DND-41 (cell line): ENCODE results near the gene MTA1.

Experiments
- ATAC-seq: fragments of 200-7000 bp; cut with Tn5 transposase; 3 replicates; pipeline ENCODE4 v1.9.1; 2021; ENCODE audit warnings: low read depth; ENCODE audit not compliant: insufficient read depth
- DNase-seq: peaks from one replicate; pipeline ENCODE4 v3.0.0-alpha.2; 2020
- H2AFZ ChIP-seq: 2 replicates; pipeline ENCODE4 v1.6.0; 2012; ENCODE audit warnings: low read depth, low read length
- H3K27ac ChIP-seq: 2 replicates; pipeline ENCODE4 v1.5.1; 2012; ENCODE audit warnings: low read length, inconsistent platforms
- H3K27me3 ChIP-seq: fragments of 200-600 bp; sonication (generic); 2 replicates; pipeline ENCODE4 v1.6.0; 2012; ENCODE audit warnings: low read length, mild to moderate bottlenecking, inconsistent platforms; ENCODE audit not compliant: insufficient read depth, poor library complexity
- H3K36me3 ChIP-seq: 2 replicates; pipeline ENCODE4 v1.5.1; 2012; ENCODE audit warnings: low read length, inconsistent platforms; ENCODE audit not compliant: insufficient read depth
- H3K4me1 ChIP-seq: 2 replicates; pipeline ENCODE4 v1.5.1; 2012; ENCODE audit warnings: mild to moderate bottlenecking, low read length; ENCODE audit not compliant: insufficient read depth
- H3K4me2 ChIP-seq: 2 replicates; pipeline ENCODE4 v1.6.0; 2012; ENCODE audit warnings: mild to moderate bottlenecking, moderate library complexity, low read length, inconsistent platforms; ENCODE audit not compliant: insufficient read depth
- H3K4me3 ChIP-seq, 2 experiments: fragments of 200-600 bp in 1 of 2; shearing (Covaris generic) in 1 of 2; 2 replicates each; pipeline ENCODE4 v1.5.1; 2012 to 2016; ENCODE audit warnings: inconsistent platforms in 2 of 2, low read length in 2 of 2, mild to moderate bottlenecking in 2 of 2, low read depth in 1 of 2, moderate library complexity in 1 of 2
- H3K79me2 ChIP-seq: 2 replicates; pipeline ENCODE4 v1.6.0; 2012; ENCODE audit warnings: low read length, inconsistent platforms; ENCODE audit not compliant: insufficient read depth
- H3K9ac ChIP-seq: 2 replicates; pipeline ENCODE4 v1.6.0; 2012; ENCODE audit warnings: low read depth, mild to moderate bottlenecking, inconsistent platforms, low read length, moderate library complexity
- H3K9me3 ChIP-seq: 2 replicates; pipeline ENCODE4 v1.5.1; 2012; ENCODE audit warnings: low read length, moderate library complexity, mild to moderate bottlenecking, inconsistent platforms; ENCODE audit not compliant: insufficient read depth, severe bottlenecking
- H4K20me1 ChIP-seq: 2 replicates; pipeline ENCODE4 v1.6.0; 2012; ENCODE audit warnings: low read length; ENCODE audit not compliant: insufficient read depth
- EZH2 ChIP-seq: IDR thresholded peaks from 3 replicates; pipeline ENCODE4 v1.6.1; 2012; ENCODE audit warnings: borderline replicate concordance, low read depth, mild to moderate bottlenecking, moderate library complexity, low read length, inconsistent platforms; ENCODE audit not compliant: severe bottlenecking
- TF ChIP-seq, protein P1 (sequence below): IDR thresholded peaks from 2 replicates; pipeline ENCODE4 v1.5.1; 2012; ENCODE audit warnings: borderline replicate concordance, low read length, moderate library complexity, mild to moderate bottlenecking; ENCODE audit not compliant: poor library complexity, severe bottlenecking; ENCODE audit errors: extremely low read depth

The MTA1 gene

GRCh38 chr14:105437723-105438500, 18.3 kb downstream of the MTA1 start:
- H3K4me3 ChIP-seq = no peak overlapping the region
- H3K4me1 ChIP-seq = no peaks in the 10 kb centered on the region
- DNase-seq = no peak
- peaks cover 88% of the 10 kb centered on the region for H4K20me1 ChIP-seq
- H3K9me3 ChIP-seq = no peaks in the 10 kb centered on the region
- no peak overlapping the region for H2AFZ ChIP-seq
- ATAC-seq = no peak
- H3K27ac ChIP-seq = no peak overlapping the region
- TF ChIP-seq EZH2 = no peak
- TF ChIP-seq, protein P1, sequence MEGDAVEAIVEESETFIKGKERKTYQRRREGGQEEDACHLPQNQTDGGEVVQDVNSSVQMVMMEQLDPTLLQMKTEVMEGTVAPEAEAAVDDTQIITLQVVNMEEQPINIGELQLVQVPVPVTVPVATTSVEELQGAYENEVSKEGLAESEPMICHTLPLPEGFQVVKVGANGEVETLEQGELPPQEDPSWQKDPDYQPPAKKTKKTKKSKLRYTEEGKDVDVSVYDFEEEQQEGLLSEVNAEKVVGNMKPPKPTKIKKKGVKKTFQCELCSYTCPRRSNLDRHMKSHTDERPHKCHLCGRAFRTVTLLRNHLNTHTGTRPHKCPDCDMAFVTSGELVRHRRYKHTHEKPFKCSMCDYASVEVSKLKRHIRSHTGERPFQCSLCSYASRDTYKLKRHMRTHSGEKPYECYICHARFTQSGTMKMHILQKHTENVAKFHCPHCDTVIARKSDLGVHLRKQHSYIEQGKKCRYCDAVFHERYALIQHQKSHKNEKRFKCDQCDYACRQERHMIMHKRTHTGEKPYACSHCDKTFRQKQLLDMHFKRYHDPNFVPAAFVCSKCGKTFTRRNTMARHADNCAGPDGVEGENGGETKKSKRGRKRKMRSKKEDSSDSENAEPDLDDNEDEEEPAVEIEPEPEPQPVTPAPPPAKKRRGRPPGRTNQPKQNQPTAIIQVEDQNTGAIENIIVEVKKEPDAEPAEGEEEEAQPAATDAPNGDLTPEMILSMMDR = no peak
- H3K9ac ChIP-seq = no peak overlapping the region
- no peak overlapping the region for H3K4me2 ChIP-seq
- H3K27me3 ChIP-seq = no peaks in the 10 kb centered on the region
- peaks cover 90% of the 10 kb centered on the region for H3K79me2 ChIP-seq
- H3K36me3 ChIP-seq = peaks cover 73% of the 10 kb centered on the region

- H2AFZ ChIP-seq = no peak overlapping the region
- no peak overlapping the region for H3K4me2 ChIP-seq
- H3K36me3 ChIP-seq = peaks cover 73% of the 10 kb centered on the region
- TF ChIP-seq, protein P1 = no peak
- TF ChIP-seq EZH2 = no peak
- H3K4me1 ChIP-seq = no peaks in the 10 kb centered on the region
- H3K4me3 ChIP-seq = no peak overlapping the region
- DNase-seq (no peak), ATAC-seq (no peak)
- no peak overlapping the region for H3K9ac ChIP-seq
- no peak overlapping the region for H3K27ac ChIP-seq
- no peaks in the 10 kb centered on the region for H3K27me3 ChIP-seq
- peaks cover 80% of the 10 kb centered on the region for H3K79me2 ChIP-seq
- H3K9me3 ChIP-seq = no peaks in the 10 kb centered on the region
- peaks cover 82% of the 10 kb centered on the region for H4K20me1 ChIP-seq
These were observed 19.6 kb downstream of the MTA1 start for GRCh38 chr14:105439179-105439578.

- Histone ChIP-seq H3K9me3 (no peaks in the 10 kb centered on the region), H3K9ac (no peak overlapping the region), H3K27ac (no peak overlapping the region), H3K4me3 (no peak overlapping the region), H3K79me2 (peaks cover 78% of the 10 kb centered on the region), H3K4me1 (no peaks in the 10 kb centered on the region), H2AFZ (no peak overlapping the region), H3K4me2 (no peak overlapping the region), H4K20me1 (peaks cover 79% of the 10 kb centered on the region), H3K27me3 (no peaks in the 10 kb centered on the region), H3K36me3 (peaks cover 71% of the 10 kb centered on the region)
- no peak for TF ChIP-seq EZH2
- DNase-seq (no peak), ATAC-seq (no peak; the same call in 2 of the 3 replicates)
These were observed 20.3 kb downstream of the MTA1 start for GRCh38 chr14:105439710-105440553.

DNA sequence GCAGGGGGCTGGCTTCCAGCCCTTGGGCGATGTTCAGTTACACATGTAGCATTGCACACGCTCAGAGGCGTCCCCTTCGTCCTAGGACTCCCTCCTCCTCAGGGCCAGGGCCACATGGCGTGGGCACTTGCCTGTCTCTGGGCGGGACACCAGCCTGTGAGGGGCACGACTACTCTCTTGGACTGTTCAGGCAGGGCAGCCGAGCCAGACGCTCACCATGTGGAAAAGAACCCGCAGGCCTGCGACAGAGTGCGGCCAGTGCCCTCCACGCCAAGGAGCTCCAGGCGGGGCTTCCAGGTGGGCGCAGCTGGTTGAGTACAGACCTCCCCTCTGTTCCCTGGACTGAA, 20.9 kb downstream of the MTA1 start:
- peaks cover 78% of the 10 kb centered on the region for H3K79me2 ChIP-seq
- H3K4me3 ChIP-seq = no peak overlapping the region
- DNase-seq = no peak
- H3K4me2 ChIP-seq = no peak overlapping the region
- no peak overlapping the region for H2AFZ ChIP-seq
- TF ChIP-seq, protein P1 = no peak
- no peak for TF ChIP-seq EZH2
- no peak overlapping the region for H3K27ac ChIP-seq
- no peaks in the 10 kb centered on the region for H3K4me1 ChIP-seq
- no peak for ATAC-seq
- H3K36me3 ChIP-seq = peaks cover 76% of the 10 kb centered on the region
- H4K20me1 ChIP-seq = peaks cover 79% of the 10 kb centered on the region
- no peak overlapping the region for H3K9ac ChIP-seq
- H3K9me3 ChIP-seq = no peaks in the 10 kb centered on the region
- H3K27me3 ChIP-seq = no peaks in the 10 kb centered on the region
